ENCODE measurements around the gene PLA2G4A.

DNA sequence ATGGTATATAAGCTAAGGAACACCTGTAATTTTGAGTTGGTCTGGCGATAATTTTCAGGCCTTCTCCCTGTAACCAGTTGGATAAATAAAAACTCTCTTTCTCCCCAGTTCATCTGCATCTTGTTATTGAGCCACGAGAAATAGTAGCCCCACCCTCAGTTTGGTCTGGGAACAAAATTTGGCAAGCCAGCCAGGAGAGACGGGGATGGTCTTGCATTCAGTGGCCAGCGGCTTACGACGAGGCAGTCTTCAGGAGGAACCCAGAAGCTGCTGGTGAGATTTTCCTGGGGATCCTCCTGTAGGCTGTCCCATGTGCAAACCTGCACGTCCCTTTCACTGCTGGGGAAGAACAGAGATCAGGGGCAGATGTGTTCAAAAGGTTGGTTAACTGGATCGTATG is 174.6 kb downstream of the PLA2G4A start:
- TF ChIP-seq, protein P1, sequence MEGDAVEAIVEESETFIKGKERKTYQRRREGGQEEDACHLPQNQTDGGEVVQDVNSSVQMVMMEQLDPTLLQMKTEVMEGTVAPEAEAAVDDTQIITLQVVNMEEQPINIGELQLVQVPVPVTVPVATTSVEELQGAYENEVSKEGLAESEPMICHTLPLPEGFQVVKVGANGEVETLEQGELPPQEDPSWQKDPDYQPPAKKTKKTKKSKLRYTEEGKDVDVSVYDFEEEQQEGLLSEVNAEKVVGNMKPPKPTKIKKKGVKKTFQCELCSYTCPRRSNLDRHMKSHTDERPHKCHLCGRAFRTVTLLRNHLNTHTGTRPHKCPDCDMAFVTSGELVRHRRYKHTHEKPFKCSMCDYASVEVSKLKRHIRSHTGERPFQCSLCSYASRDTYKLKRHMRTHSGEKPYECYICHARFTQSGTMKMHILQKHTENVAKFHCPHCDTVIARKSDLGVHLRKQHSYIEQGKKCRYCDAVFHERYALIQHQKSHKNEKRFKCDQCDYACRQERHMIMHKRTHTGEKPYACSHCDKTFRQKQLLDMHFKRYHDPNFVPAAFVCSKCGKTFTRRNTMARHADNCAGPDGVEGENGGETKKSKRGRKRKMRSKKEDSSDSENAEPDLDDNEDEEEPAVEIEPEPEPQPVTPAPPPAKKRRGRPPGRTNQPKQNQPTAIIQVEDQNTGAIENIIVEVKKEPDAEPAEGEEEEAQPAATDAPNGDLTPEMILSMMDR (IDR thresholded peaks at IDR 0.05): no peak
- no peak for TF ChIP-seq POLR2A (IDR thresholded peaks at IDR 0.05)
